TTC549 (cell line): ENCODE data around the gene DOLPP1.
"Not testable (repeated sequence)": the region's sequence is repeated elsewhere in the genome, so short reads cannot be mapped to it uniquely, and the experiment has no call there.

Source experiments
- FAIRE-seq: peaks from 2 replicates; lab custom pipeline; 2012; peaks lifted over from hg19 to GRCh38; lab: Jason Lieb, UNC

Gene DOLPP1

GRCh38 chr9:129080601-129081387 is at the start of gene DOLPP1:
Gene DOLPP1 (plus strand): TSS chr9:129081111. CDS start chr9:129081132, 21 bp downstream.
- FAIRE-seq: peak; percentile 28

GRCh38 chr9:129031514-129031913 is 49.4 kb upstream of the DOLPP1 start:
- no peak for FAIRE-seq

GRCh38 chr9:129032541-129033159 is 48.3 kb upstream of the DOLPP1 start:
- FAIRE-seq: no peak

GRCh38 chr9:129033216-129033615 is 47.7 kb upstream of the DOLPP1 start:
- FAIRE-seq: no peak

- not testable (repeated sequence) for FAIRE-seq
Observed at GRCh38 chr9:129035838-129036237, 45.1 kb upstream of the DOLPP1 start.

- no peak for FAIRE-seq
Observed at GRCh38 chr9:129036241-129036922, 44.5 kb upstream of the DOLPP1 start, which contains the start of gene MIGA2. Gene MIGA2 (plus strand): TSS chr9:129036626. CDS start chr9:129040595, 3,969 bp downstream.

- FAIRE-seq: no peak
Observed at GRCh38 chr9:129036923-129037766, 43.8 kb upstream of the DOLPP1 start.

- no peak for FAIRE-seq
Observed at GRCh38 chr9:129037767-129038098, 43.2 kb upstream of the DOLPP1 start.

GRCh38 chr9:129038109-129038852 is 42.6 kb upstream of the DOLPP1 start:
- no peak for FAIRE-seq

- no peak for FAIRE-seq
Observed at GRCh38 chr9:129040113-129040643, 40.7 kb upstream of the DOLPP1 start.

GRCh38 chr9:129042016-129042415 is 38.9 kb upstream of the DOLPP1 start:
- FAIRE-seq: no peak

GRCh38 chr9:129052592-129052991 is 28.3 kb upstream of the DOLPP1 start:
- FAIRE-seq: no peak

- no peak for FAIRE-seq
Observed at GRCh38 chr9:129053020-129053419, 27.9 kb upstream of the DOLPP1 start.

GRCh38 chr9:129054163-129054851 is 26.6 kb upstream of the DOLPP1 start:
- FAIRE-seq: no peak

- no peak for FAIRE-seq
Observed at GRCh38 chr9:129058965-129059795, 21.7 kb upstream of the DOLPP1 start.

GRCh38 chr9:129059796-129060785 is 20.8 kb upstream of the DOLPP1 start:
- no peak for FAIRE-seq

- FAIRE-seq: no peak
Observed at GRCh38 chr9:129060991-129061390, 19.9 kb upstream of the DOLPP1 start.

- no peak for FAIRE-seq
Observed at GRCh38 chr9:129063061-129063460, 17.9 kb upstream of the DOLPP1 start.
